GM23338 (cell line): ENCODE measurements around the gene KNL1. TPM values are rescaled to one million over a fixed set of nuclear protein-coding genes. Genes with fewer than 3 reads are reported as not detected.

Source experiments
- ATAC-seq: fragments of 200-7000 bp; cut with Tn5 transposase; 3 replicates; pipeline ENCODE4 v1.9.1; 2020
- DNase-seq: peaks from one replicate; pipeline ENCODE4 v3.0.0-alpha.2; 2015; ENCODE audit warnings: low spot score
- H2AFZ ChIP-seq: fragments of 200-600 bp; sonication (generic); 2 replicates; pipeline ENCODE4 v1.8.0; 2016; ENCODE audit warnings: antibody characterized with exemption, mild to moderate bottlenecking, moderate library complexity
- H3F3A ChIP-seq: fragments of 200-600 bp; sonication (generic); replicated peaks from 2 replicates; pipeline ENCODE4 v1.8.0; 2017; ENCODE audit warnings: antibody characterized with exemption, mixed run types, low read depth
- H3K27ac ChIP-seq: fragments of 200-600 bp; sonication (generic); 2 replicates; pipeline ENCODE4 v1.6.1; 2016; ENCODE audit warnings: low read depth
- H3K27me3 ChIP-seq: fragments of 200-600 bp; sonication (generic); 2 replicates; pipeline ENCODE4 v1.8.0; 2016; ENCODE audit warnings: mild to moderate bottlenecking, mixed run types, moderate library complexity; ENCODE audit not compliant: insufficient read depth
- H3K36me3 ChIP-seq: fragments of 200-600 bp; sonication (generic); 2 replicates; pipeline ENCODE4 v1.8.0; 2016; ENCODE audit warnings: mild to moderate bottlenecking; ENCODE audit not compliant: insufficient read depth
- H3K4me1 ChIP-seq: fragments of 200-600 bp; sonication (generic); 2 replicates; pipeline ENCODE4 v1.8.0; 2016; ENCODE audit warnings: mild to moderate bottlenecking, moderate library complexity; ENCODE audit not compliant: insufficient read depth
- H3K4me2 ChIP-seq: fragments of 200-600 bp; sonication (generic); 2 replicates; pipeline ENCODE4 v1.7.1; 2017; ENCODE audit warnings: mixed run types
- H3K4me3 ChIP-seq: fragments of 200-600 bp; sonication (generic); 2 replicates; pipeline ENCODE4 v1.6.1; 2016; ENCODE audit warnings: mixed run types
- H3K79me2 ChIP-seq: fragments of 200-600 bp; sonication (generic); replicated peaks from 2 replicates; pipeline ENCODE4 v1.8.0; 2017; ENCODE audit warnings: mild to moderate bottlenecking; ENCODE audit not compliant: insufficient read depth
- H3K9me2 ChIP-seq: fragments of 200-600 bp; sonication (generic); 2 replicates; pipeline ENCODE4 v1.8.0; 2017; ENCODE audit not compliant: insufficient read depth
- H4K20me1 ChIP-seq: fragments of 200-600 bp; sonication (generic); replicated peaks from 2 replicates; pipeline ENCODE4 v1.8.0; 2017; ENCODE audit warnings: mild to moderate bottlenecking; ENCODE audit not compliant: insufficient read depth
- H3K27ac Mint-ChIP-seq: 2 replicates; pipeline ENCODE4 v1.8.0; 2020; ENCODE audit warnings: inconsistent platforms, mild to moderate bottlenecking, moderate library complexity, mixed read lengths
- H3K27me3 Mint-ChIP-seq: 3 replicates; pipeline ENCODE4 v1.8.0; 2022; ENCODE audit warnings: low read depth, mild to moderate bottlenecking, moderate library complexity, mixed read lengths, inconsistent platforms; ENCODE audit not compliant: insufficient read depth, poor library complexity
- H3K36me3 Mint-ChIP-seq: 3 replicates; pipeline ENCODE4 v1.8.0; 2021; ENCODE audit warnings: low read depth, mild to moderate bottlenecking, inconsistent platforms, moderate library complexity, mixed read lengths
- H3K4me1 Mint-ChIP-seq: 3 replicates; pipeline ENCODE4 v1.8.0; 2020; ENCODE audit warnings: mild to moderate bottlenecking, inconsistent platforms, mixed read lengths
- H3K4me3 Mint-ChIP-seq: 3 replicates; pipeline ENCODE4 v1.8.0; 2021; ENCODE audit warnings: moderate library complexity, mild to moderate bottlenecking, inconsistent platforms, mixed read lengths
- H3K9me3 Mint-ChIP-seq: 3 replicates; pipeline ENCODE4 v1.8.0; 2020; ENCODE audit warnings: moderate library complexity, mild to moderate bottlenecking, inconsistent platforms, mixed read lengths
- CTCF ChIP-seq, 2 experiments: fragments of 200-600 bp in 1 of 2; sonication (generic) in 1 of 2; conservative IDR thresholded peaks; 2 replicates each; pipeline versions ENCODE4 v1.5.1 to v1.6.1; 2016 to 2017; ENCODE audit warnings: antibody characterized with exemption in 2 of 2, low read depth in 2 of 2, mild to moderate bottlenecking in 2 of 2, moderate library complexity in 1 of 2
- NANOG ChIP-seq: IDR thresholded peaks from 2 replicates; pipeline ENCODE4 v1.6.1; 2016; ENCODE audit warnings: antibody characterized with exemption, borderline replicate concordance
- STAT1 ChIP-seq: IDR thresholded peaks from one replicate; pipeline ENCODE4 v1.6.1; 2016; ENCODE audit warnings: antibody characterized with exemption; ENCODE audit not compliant: unreplicated experiment
- ZNF114 ChIP-seq: fragments of 250-450 bp; sonication (Bioruptor Pico); IDR thresholded peaks from 2 replicates; pipeline ENCODE4 v1.5.0; 2020; ENCODE audit warnings: mild to moderate bottlenecking, moderate library complexity
- ZNF331 ChIP-seq: fragments of 250-450 bp; sonication (Bioruptor Pico); IDR thresholded peaks from 2 replicates; pipeline ENCODE4 v1.5.0; 2020; ENCODE audit warnings: low read depth, mild to moderate bottlenecking, moderate library complexity
- polyA plus RNA-seq: library from polyadenylated mRNA; unstranded; fragments of >200 nt; fragmentation: Nextera tagmentation; extraction: Ambion mirVana; gene quantifications from 2 replicates; pipeline ENCODE4 v1.2.1, GENCODE V29; 2016
- total RNA-seq: library from RNA; depleted of rRNA; stranded (reverse); fragments of >200 nt; shearing (Covaris generic); gene quantifications from 2 replicates; pipeline ENCODE4 v1.2.3, GENCODE V29; 2014
- TF ChIP-seq, protein P1 (sequence below): fragments of 250-450 bp; sonication (Bioruptor Pico); IDR thresholded peaks from 2 replicates; pipeline ENCODE4 v1.5.0; 2020; ENCODE audit warnings: mild to moderate bottlenecking, moderate library complexity

KNL1 gene
- total and polyA plus RNA-seq, 2 experiments from 2014 or later, result 16.7 to 43.2 TPM

- H3K27ac Mint-ChIP-seq, result no peak overlapping the region
- peaks cover 4% of the 10 kb centered on the region; the same call in 1 of the 2 replicates for H3K36me3 ChIP-seq
- H3K9me3 Mint-ChIP-seq, result no peaks in the 10 kb centered on the region
- H3K27me3 ChIP-seq, result no peaks in the 10 kb centered on the region
- no peaks in the 10 kb centered on the region for H3K9me2 ChIP-seq
- H3K4me2 ChIP-seq, result no peak overlapping the region
- no peaks in the 10 kb centered on the region for H4K20me1 ChIP-seq
- no peaks in the 10 kb centered on the region for H3K4me1 Mint-ChIP-seq
- ATAC-seq (no peak), DNase-seq (no peak)
- H3K4me1 ChIP-seq, result no peaks in the 10 kb centered on the region
- H3K27me3 Mint-ChIP-seq, result peaks cover 2% of the 10 kb centered on the region
- H2AFZ ChIP-seq, result no peak overlapping the region
- H3K27ac ChIP-seq, result no peak overlapping the region
- H3K36me3 Mint-ChIP-seq, result peaks cover 3% of the 10 kb centered on the region; the same call in 2 of the 3 replicates
- H3K79me2 ChIP-seq, result no peaks in the 10 kb centered on the region
- TF ChIP-seq, protein P1, sequence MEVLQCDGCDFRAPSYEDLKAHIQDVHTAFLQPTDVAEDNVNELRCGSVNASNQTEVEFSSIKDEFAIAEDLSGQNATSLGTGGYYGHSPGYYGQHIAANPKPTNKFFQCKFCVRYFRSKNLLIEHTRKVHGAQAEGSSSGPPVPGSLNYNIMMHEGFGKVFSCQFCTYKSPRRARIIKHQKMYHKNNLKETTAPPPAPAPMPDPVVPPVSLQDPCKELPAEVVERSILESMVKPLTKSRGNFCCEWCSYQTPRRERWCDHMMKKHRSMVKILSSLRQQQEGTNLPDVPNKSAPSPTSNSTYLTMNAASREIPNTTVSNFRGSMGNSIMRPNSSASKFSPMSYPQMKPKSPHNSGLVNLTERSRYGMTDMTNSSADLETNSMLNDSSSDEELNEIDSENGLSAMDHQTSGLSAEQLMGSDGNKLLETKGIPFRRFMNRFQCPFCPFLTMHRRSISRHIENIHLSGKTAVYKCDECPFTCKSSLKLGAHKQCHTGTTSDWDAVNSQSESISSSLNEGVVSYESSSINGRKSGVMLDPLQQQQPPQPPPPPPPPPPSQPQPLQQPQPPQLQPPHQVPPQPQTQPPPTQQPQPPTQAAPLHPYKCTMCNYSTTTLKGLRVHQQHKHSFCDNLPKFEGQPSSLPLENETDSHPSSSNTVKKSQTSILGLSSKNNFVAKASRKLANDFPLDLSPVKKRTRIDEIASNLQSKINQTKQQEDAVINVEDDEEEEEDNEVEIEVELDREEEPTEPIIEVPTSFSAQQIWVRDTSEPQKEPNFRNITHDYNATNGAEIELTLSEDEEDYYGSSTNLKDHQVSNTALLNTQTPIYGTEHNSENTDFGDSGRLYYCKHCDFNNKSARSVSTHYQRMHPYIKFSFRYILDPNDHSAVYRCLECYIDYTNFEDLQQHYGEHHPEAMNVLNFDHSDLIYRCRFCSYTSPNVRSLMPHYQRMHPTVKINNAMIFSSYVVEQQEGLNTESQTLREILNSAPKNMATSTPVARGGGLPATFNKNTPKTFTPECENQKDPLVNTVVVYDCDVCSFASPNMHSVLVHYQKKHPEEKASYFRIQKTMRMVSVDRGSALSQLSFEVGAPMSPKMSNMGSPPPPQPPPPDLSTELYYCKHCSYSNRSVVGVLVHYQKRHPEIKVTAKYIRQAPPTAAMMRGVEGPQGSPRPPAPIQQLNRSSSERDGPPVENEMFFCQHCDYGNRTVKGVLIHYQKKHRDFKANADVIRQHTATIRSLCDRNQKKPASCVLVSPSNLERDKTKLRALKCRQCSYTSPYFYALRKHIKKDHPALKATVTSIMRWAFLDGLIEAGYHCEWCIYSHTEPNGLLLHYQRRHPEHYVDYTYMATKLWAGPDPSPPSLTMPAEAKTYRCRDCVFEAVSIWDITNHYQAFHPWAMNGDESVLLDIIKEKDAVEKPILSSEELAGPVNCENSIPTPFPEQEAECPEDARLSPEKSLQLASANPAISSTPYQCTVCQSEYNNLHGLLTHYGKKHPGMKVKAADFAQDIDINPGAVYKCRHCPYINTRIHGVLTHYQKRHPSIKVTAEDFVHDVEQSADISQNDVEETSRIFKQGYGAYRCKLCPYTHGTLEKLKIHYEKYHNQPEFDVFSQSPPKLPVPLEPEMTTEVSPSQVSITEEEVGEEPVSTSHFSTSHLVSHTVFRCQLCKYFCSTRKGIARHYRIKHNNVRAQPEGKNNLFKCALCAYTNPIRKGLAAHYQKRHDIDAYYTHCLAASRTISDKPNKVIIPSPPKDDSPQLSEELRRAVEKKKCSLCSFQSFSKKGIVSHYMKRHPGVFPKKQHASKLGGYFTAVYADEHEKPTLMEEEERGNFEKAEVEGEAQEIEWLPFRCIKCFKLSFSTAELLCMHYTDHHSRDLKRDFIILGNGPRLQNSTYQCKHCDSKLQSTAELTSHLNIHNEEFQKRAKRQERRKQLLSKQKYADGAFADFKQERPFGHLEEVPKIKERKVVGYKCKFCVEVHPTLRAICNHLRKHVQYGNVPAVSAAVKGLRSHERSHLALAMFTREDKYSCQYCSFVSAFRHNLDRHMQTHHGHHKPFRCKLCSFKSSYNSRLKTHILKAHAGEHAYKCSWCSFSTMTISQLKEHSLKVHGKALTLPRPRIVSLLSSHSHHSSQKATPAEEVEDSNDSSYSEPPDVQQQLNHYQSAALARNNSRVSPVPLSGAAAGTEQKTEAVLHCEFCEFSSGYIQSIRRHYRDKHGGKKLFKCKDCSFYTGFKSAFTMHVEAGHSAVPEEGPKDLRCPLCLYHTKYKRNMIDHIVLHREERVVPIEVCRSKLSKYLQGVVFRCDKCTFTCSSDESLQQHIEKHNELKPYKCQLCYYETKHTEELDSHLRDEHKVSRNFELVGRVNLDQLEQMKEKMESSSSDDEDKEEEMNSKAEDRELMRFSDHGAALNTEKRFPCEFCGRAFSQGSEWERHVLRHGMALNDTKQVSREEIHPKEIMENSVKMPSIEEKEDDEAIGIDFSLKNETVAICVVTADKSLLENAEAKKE (CRISPR knock-in tag), result no peak
- TF ChIP-seq CTCF (conservative IDR thresholded peaks at IDR 0.05; ENCODE audit: low read depth in 2 of 2), result no peak
- no peaks in the 10 kb centered on the region for H3F3A ChIP-seq
- no peak overlapping the region for H3K4me3 Mint-ChIP-seq
- no peak overlapping the region for H3K4me3 ChIP-seq
These were observed 53.5 kb downstream of the KNL1 start for GRCh38 chr15:40647523-40647922.

- DNase-seq (no peak), ATAC-seq (no peak)
- H3K27ac ChIP-seq, result no peak overlapping the region
- H3K9me2 ChIP-seq, result no peaks in the 10 kb centered on the region
- Mint-ChIP-seq H3K4me3 (no peak overlapping the region), H3K9me3 (no peaks in the 10 kb centered on the region), H3K4me1 (no peaks in the 10 kb centered on the region), H3K27ac (no peak overlapping the region), H3K27me3 (no peaks in the 10 kb centered on the region), H3K36me3 (peaks cover 7% of the 10 kb centered on the region; the same call in 2 of the 3 replicates)
- H3K4me3 ChIP-seq, result no peak overlapping the region
- H3F3A ChIP-seq, result no peaks in the 10 kb centered on the region
- no peak overlapping the region for H2AFZ ChIP-seq
- no peaks in the 10 kb centered on the region for H3K79me2 ChIP-seq
- H3K27me3 ChIP-seq, result no peaks in the 10 kb centered on the region
- no peaks in the 10 kb centered on the region for H3K4me1 ChIP-seq
- H4K20me1 ChIP-seq, result no peaks in the 10 kb centered on the region
- no peak overlapping the region for H3K4me2 ChIP-seq
- H3K36me3 ChIP-seq, result peaks cover 4% of the 10 kb centered on the region; the same call in 1 of the 2 replicates
- TF ChIP-seq STAT1 (no peak), NANOG (no peak), CTCF (conservative IDR thresholded peaks at IDR 0.05; ENCODE audit: low read depth in 2 of 2) (no peak), ZNF114 (CRISPR knock-in tag) (no peak), ZNF331 (CRISPR knock-in tag) (no peak)
These were observed 56.4 kb downstream of the KNL1 start for GRCh38 chr15:40650479-40650878.
